ENCODE data around the gene JAKMIP1. TPM values are rescaled to one million over a fixed set of nuclear protein-coding genes. Genes with fewer than 3 reads are reported as not detected.

Gene JAKMIP1
- total RNA-seq, 1 experiment from 2014 or later = not detected

- H3K4me1 ChIP-seq (ENCODE audit: control insufficient read depth, insufficient read depth, low read length) = no peaks in the 10 kb centered on the region
- CTCF ChIA-PET = no interaction called here
These were observed 92.5 kb downstream of the JAKMIP1 start for GRCh38 chr4:6107886-6108285.

GRCh38 chr4:6107114-6107791 lies 93.1 kb downstream of the JAKMIP1 start:
- DNase-seq (ENCODE audit: low read depth, low spot score) = no peak
- no TSS peak for BruUV-seq (replicated peaks)
- intact Hi-C loops (cut with micrococcal nuclease; ENCODE audit: unreplicated experiment) = no loop called here
- H3K4me1 ChIP-seq (ENCODE audit: control insufficient read depth, insufficient read depth, low read length) = no peaks in the 10 kb centered on the region
- H3K27me3 ChIP-seq (ENCODE audit: control insufficient read depth, insufficient read depth, low read length) = no peaks in the 10 kb centered on the region; the same call in none of the 2 replicates
- ATAC-seq = no peak
- in situ Hi-C loops (cut with HindIII; ENCODE audit: low pct_unique_long_range_greater_than_20kb, low sequenced_read_pairs) = no loop called here
- CTCF ChIA-PET = no interaction called here
- no peak overlapping the region for H3K27ac ChIP-seq (ENCODE audit: low read length)
- H3K36me3 ChIP-seq (ENCODE audit: control insufficient read depth, insufficient read depth, low read length) = no peaks in the 10 kb centered on the region
- TF ChIP-seq POLR2AphosphoS5 (IDR thresholded peaks at IDR 0.05; ENCODE audit: low read depth, low read length) = no peak
- TF ChIP-seq CTCF (IDR thresholded peaks at IDR 0.05) = no peak
- TF ChIP-seq TCF7L2 (IDR thresholded peaks at IDR 0.05; ENCODE audit: low read depth, low read length) = no peak
- POLR2A ChIA-PET = no interaction called here
- no peaks in the 10 kb centered on the region for H3K9me3 ChIP-seq (ENCODE audit: control insufficient read depth, insufficient read depth, low read depth, low read length)
- H3K4me3 ChIP-seq (ENCODE audit: low read depth in 2 of 2, low read length in 2 of 2) = no peak overlapping the region

More at GRCh38 chr4:6107886-6108285, 92.5 kb downstream of the JAKMIP1 start:
- Histone ChIP-seq H3K36me3 (ENCODE audit: control insufficient read depth, insufficient read depth, low read length) (no peaks in the 10 kb centered on the region), H3K27ac (ENCODE audit: low read length) (no peak overlapping the region), H3K9me3 (ENCODE audit: control insufficient read depth, insufficient read depth, low read depth, low read length) (no peaks in the 10 kb centered on the region), H3K27me3 (ENCODE audit: control insufficient read depth, insufficient read depth, low read length) (no peaks in the 10 kb centered on the region; the same call in none of the 2 replicates), H3K4me3 (ENCODE audit: low read depth in 2 of 2, low read length in 2 of 2) (no peak overlapping the region)
- ATAC-seq (no peak), DNase-seq (ENCODE audit: low read depth, low spot score) (no peak)
- in situ Hi-C loops (cut with HindIII; ENCODE audit: low pct_unique_long_range_greater_than_20kb, low sequenced_read_pairs) (no loop called here), intact Hi-C loops (cut with micrococcal nuclease; ENCODE audit: unreplicated experiment) (no loop called here)
- no TSS peak for BruUV-seq (replicated peaks)
- TF ChIP-seq SIN3A (IDR thresholded peaks at IDR 0.05; ENCODE audit: borderline replicate concordance, insufficient read depth, low read depth, low read length) = no peak
- TF ChIP-seq REST (IDR thresholded peaks at IDR 0.05; ENCODE audit: insufficient read depth in 1 of 2, low read depth in 2 of 2, low read length in 1 of 2) = no peak
- no peak for TF ChIP-seq POLR2AphosphoS5 (IDR thresholded peaks at IDR 0.05; ENCODE audit: low read depth, low read length)
- TF ChIP-seq CTCF (IDR thresholded peaks at IDR 0.05) = no peak
- TF ChIP-seq TCF7L2 (IDR thresholded peaks at IDR 0.05; ENCODE audit: low read depth, low read length) = no peak
- POLR2A ChIA-PET = no interaction called here
